Psoas muscle (tissue), 8 donors: ENCODE measurements around the gene BICC1. TPM values are rescaled to one million over a fixed set of nuclear protein-coding genes. Genes with fewer than 3 reads are reported as not detected.

Experiments used
- ATAC-seq, 4 donors: fragments of 200-7000 bp; cut with Tn5 transposase; one replicate each; pipeline ENCODE4 v1.9.1; 2020; ENCODE audit warnings: moderate library complexity in 3 of 4, mild to moderate bottlenecking in 2 of 4
- DNase-seq, 2 donors: peaks; one replicate each; pipeline ENCODE4 v3.0.0-alpha.2; 2020
- H3K27ac ChIP-seq: fragments of 200-600 bp; one replicate; pipeline ENCODE4 v1.8.0; 2022
- H3K27me3 ChIP-seq, 3 donors: fragments of 200-600 bp in 1 of 3; one replicate each; pipeline versions ENCODE4 v1.6.1 to v1.8.0; 2013 to 2022; ENCODE audit warnings: low read length in 2 of 3, mild to moderate bottlenecking in 2 of 3, moderate library complexity in 1 of 3; ENCODE audit not compliant: insufficient read depth in 3 of 3
- H3K36me3 ChIP-seq, 2 donors: fragments of 200-600 bp in 1 of 2; one replicate each; pipeline versions ENCODE4 v1.6.1 to v1.8.0; 2013 to 2022; ENCODE audit warnings: low read depth in 1 of 2, mild to moderate bottlenecking in 1 of 2, moderate library complexity in 1 of 2; ENCODE audit not compliant: insufficient read depth in 1 of 2
- H3K4me1 ChIP-seq: fragments of 200-600 bp; one replicate; pipeline ENCODE4 v1.8.0; 2022
- H3K4me3 ChIP-seq: fragments of 200-600 bp; one replicate; pipeline ENCODE4 v1.8.0; 2022; ENCODE audit warnings: mild to moderate bottlenecking
- H3K9me3 ChIP-seq: fragments of 200-600 bp; one replicate; pipeline ENCODE4 v1.8.0; 2022
- CTCF ChIP-seq: fragments of 200-600 bp; IDR thresholded peaks from one replicate; pipeline ENCODE4 v1.8.0; 2022; ENCODE audit warnings: antibody characterized with exemption
- WGBS, 3 donors: extraction: QIAGEN DNeasy Blood & Tissue Kit; methylation state at CpG; one replicate each; pipeline versions ENCODE4 v1.1.6 to v1.1.7; 2013; 5-methylcytosine and 5-hydroxymethylcytosine counted together
- intact Hi-C, 2 donors: fragments of 100-400 bp; cut with DNase I; formaldehyde crosslinking; loops; one replicate each; pipeline versions ENCODE4 v1.11.0 to v1.14.2; 2022
- polyA plus RNA-seq, 3 donors: library from polyadenylated mRNA; stranded (reverse); fragments of 200-250 nt; gene quantifications; one replicate each; pipeline ENCODE4 v1.2.3, GENCODE V29; 2013
- total RNA-seq, 4 donors: library from RNA; stranded (reverse); fragmentation: NEBNext Ultra II Directional in 2 of 4; extraction: Animal tissue kit (Norgen Biotek cat#: 25700) in 2 of 4; gene quantifications; one replicate each; pipeline versions ENCODE4 v1.2.1 to v1.2.4, GENCODE V29; 2021 to 2023
- donor health status: healthy with polysubstance abuse.
- donor health status: DM: no; HTN: no; CAD: no; lungs with moderate emphysema.
- donor health status: Bipolar disorder and iron deficiency.
- donor health status: healthy.
- donor health status: DM: yes; HTN: yes; CAD: no.
- donor health status: DM: no; HTN: no; CAD: no.
- donor health status: DM: no; HTN: no; CAD: no.
- donor health status: DM: yes; HTN: yes; CAD: no.

BICC1 gene
- total and polyA plus RNA-seq, 7 donors: 4.7 to 13.2 (median 6.9) TPM

GRCh38 chr10:58706836-58707235, 194.2 kb downstream of the BICC1 start:
- no peak for TF ChIP-seq CTCF
- no peak overlapping the region for H3K27ac ChIP-seq
- DNase-seq (no peak), ATAC-seq (no peak)
- H3K4me1 ChIP-seq: no peaks in the 10 kb centered on the region
- H3K36me3 ChIP-seq: no peaks in the 10 kb centered on the region
- 86 to 94% (median 90%) methylated on average over 1 of the region's 1 CpG for WGBS, 3 donors
- intact Hi-C loops: no loop called here
- H3K4me3 ChIP-seq: no peak overlapping the region
- H3K27me3 ChIP-seq: no peaks in the 10 kb centered on the region
- H3K9me3 ChIP-seq: no peaks in the 10 kb centered on the region

GRCh38 chr10:58712141-58712540, 199.5 kb downstream of the BICC1 start:
- Histone ChIP-seq H3K4me3 (no peak overlapping the region), H3K4me1 (no peaks in the 10 kb centered on the region), H3K27ac (no peak overlapping the region), H3K36me3 (no peaks in the 10 kb centered on the region), H3K9me3 (no peaks in the 10 kb centered on the region), H3K27me3 (no peaks in the 10 kb centered on the region)
- 72 to 80% (median 75%) methylated on average over 3 of the region's 3 CpGs for WGBS, 3 donors
- DNase-seq (no peak), ATAC-seq (no peak)
- intact Hi-C loops: no loop called here
- TF ChIP-seq CTCF: no peak

GRCh38 chr10:58712982-58713381, 200.3 kb downstream of the BICC1 start:
- no peak for ATAC-seq
- H3K9me3 ChIP-seq: no peaks in the 10 kb centered on the region
- no peak overlapping the region for H3K4me3 ChIP-seq
- no peaks in the 10 kb centered on the region for H3K27me3 ChIP-seq
- H3K27ac ChIP-seq: no peak overlapping the region
- WGBS, 3 donors: 60 to 62% (median 61%) methylated on average over 1 of the region's 1 CpG
- no peaks in the 10 kb centered on the region for H3K36me3 ChIP-seq
- DNase-seq: no peak
- no peak for TF ChIP-seq CTCF
- intact Hi-C loops: no loop called here
- no peaks in the 10 kb centered on the region for H3K4me1 ChIP-seq

- WGBS, 3 donors: 63 to 80% (median 68%) methylated on average over 2 of the region's 2 CpGs
- H3K27me3 ChIP-seq: no peaks in the 10 kb centered on the region
- intact Hi-C loops: no loop called here
- no peak overlapping the region for H3K27ac ChIP-seq
- no peaks in the 10 kb centered on the region for H3K36me3 ChIP-seq
- DNase-seq (no peak), ATAC-seq (no peak)
- H3K9me3 ChIP-seq: no peaks in the 10 kb centered on the region
- TF ChIP-seq CTCF: no peak
- no peak overlapping the region for H3K4me3 ChIP-seq
- H3K4me1 ChIP-seq: no peaks in the 10 kb centered on the region
Measured at GRCh38 chr10:58714409-58714808, 201.7 kb downstream of the BICC1 start.

- Histone ChIP-seq H3K4me1 (no peaks in the 10 kb centered on the region), H3K4me3 (no peak overlapping the region), H3K27me3 (no peaks in the 10 kb centered on the region), H3K9me3 (no peaks in the 10 kb centered on the region), H3K36me3 (no peaks in the 10 kb centered on the region), H3K27ac (no peak overlapping the region)
- 58 to 75% (median 68%) methylated on average over 2 of the region's 2 CpGs for WGBS, 3 donors
- ATAC-seq (no peak), DNase-seq (no peak)
- intact Hi-C loops: no loop called here
- no peak for TF ChIP-seq CTCF
Measured at GRCh38 chr10:58715061-58715460, 202.4 kb downstream of the BICC1 start.
